Cardiac fibroblast (primary cell): ENCODE results near the gene MBOAT2.
"Not testable (repeated sequence)": the region's sequence is repeated elsewhere in the genome, so short reads cannot be mapped to it uniquely, and the experiment has no call there.

Source experiments
- DNase-seq, 2 donors: peaks; one replicate each; pipeline versions ENCODE4 v3.0.0 to v3.0.0-alpha.2; 2010; ENCODE audit warnings: low read depth in 2 of 2
- H3K4me3 ChIP-seq, 2 donors: replicated peaks in 1 of 2; 1 replicate in 1 of 2; 2 replicates in 1 of 2; pipeline ENCODE4 v1.5.1; 2011; ENCODE audit warnings: low read depth in 2 of 2, low read length in 2 of 2, mild to moderate bottlenecking in 2 of 2, moderate library complexity in 1 of 2
- TF ChIP-seq, protein P1 (sequence below): IDR thresholded peaks from one replicate; pipeline ENCODE4 v1.5.1; 2011; ENCODE audit warnings: low read depth, mild to moderate bottlenecking, low read length, inconsistent platforms

Gene MBOAT2, protein sequence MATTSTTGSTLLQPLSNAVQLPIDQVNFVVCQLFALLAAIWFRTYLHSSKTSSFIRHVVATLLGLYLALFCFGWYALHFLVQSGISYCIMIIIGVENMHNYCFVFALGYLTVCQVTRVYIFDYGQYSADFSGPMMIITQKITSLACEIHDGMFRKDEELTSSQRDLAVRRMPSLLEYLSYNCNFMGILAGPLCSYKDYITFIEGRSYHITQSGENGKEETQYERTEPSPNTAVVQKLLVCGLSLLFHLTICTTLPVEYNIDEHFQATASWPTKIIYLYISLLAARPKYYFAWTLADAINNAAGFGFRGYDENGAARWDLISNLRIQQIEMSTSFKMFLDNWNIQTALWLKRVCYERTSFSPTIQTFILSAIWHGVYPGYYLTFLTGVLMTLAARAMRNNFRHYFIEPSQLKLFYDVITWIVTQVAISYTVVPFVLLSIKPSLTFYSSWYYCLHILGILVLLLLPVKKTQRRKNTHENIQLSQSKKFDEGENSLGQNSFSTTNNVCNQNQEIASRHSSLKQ

DNA sequence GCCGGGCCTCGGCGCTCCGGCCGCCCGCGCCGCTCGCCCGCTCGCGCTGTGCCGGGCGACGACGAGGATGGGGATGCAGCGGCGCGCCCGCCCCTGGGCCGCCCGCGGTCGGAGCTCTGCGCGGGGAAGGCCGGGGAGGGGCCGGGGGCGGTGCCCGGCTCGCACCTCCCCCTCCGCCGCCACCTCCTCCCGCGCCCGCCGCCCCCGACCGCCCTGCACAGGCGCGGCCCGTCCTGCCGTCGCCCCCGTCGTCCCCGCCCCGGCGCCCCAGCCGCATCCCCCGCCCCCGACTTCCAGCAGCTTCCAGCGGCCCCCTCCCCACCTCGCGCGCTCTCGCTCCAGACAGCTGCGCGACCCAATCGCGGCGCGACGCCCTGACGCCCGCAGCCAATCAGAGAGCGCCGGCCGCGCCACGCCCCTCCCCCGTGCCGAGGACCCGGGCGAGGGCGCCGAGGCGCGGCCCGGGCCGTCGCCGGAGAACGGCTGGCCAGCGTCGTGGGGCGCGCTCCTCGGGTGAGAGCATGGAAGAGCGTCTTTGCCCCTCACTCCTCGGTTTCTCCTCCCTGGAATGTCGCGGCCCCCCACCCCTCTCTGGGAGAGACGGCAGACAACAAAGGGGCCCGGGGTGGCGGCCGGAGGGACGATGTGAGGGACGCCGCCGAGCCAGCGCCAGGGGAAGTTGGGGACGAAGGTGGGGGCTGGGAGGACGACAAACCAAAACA, at the start of gene MBOAT2:
Gene MBOAT2 (minus strand): TSS at position 69 of the 722 bp plus-strand sequence. CDS start 70 bp downstream, outside the sequence.
- peak within 1 kb of the TSS; percentile 79 to 80 for H3K4me3 ChIP-seq
- DNase-seq, result peak; percentile 88 to 97

DNA sequence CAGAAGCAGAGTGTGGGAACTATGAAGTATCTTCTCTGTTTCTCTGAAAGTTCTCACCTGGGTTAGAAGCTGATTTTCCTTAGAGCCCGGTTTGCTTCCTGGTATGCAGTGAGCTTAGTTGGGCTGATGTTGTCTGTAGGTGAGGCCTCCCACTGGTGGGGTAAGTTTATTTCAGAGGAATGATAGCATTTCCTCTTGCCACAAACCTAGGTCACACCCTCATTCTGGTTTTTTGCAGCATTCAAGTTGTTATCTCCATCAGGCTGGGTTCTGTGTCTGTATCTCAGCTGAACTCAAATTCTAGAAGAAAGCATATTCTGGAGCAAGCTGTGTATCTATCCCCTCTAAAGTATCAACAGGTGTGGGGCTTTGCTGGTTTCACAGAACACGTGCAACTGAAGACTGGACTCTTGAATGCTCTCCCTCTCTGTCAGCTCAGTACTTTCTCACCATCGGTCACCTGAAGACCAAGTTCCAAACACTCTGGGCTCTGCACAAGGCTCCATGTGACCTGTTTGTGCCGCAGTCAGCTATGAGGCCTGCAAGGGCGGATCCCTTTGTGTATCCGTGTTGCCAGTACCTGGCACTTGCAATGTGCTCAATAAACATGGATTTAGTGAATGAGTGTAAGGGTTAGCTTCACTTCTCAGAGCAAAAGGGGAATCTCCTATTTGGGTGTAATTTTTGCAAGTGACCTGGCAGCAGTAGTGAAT, 49.5 kb upstream of the MBOAT2 start:
- TF ChIP-seq, protein P1, sequence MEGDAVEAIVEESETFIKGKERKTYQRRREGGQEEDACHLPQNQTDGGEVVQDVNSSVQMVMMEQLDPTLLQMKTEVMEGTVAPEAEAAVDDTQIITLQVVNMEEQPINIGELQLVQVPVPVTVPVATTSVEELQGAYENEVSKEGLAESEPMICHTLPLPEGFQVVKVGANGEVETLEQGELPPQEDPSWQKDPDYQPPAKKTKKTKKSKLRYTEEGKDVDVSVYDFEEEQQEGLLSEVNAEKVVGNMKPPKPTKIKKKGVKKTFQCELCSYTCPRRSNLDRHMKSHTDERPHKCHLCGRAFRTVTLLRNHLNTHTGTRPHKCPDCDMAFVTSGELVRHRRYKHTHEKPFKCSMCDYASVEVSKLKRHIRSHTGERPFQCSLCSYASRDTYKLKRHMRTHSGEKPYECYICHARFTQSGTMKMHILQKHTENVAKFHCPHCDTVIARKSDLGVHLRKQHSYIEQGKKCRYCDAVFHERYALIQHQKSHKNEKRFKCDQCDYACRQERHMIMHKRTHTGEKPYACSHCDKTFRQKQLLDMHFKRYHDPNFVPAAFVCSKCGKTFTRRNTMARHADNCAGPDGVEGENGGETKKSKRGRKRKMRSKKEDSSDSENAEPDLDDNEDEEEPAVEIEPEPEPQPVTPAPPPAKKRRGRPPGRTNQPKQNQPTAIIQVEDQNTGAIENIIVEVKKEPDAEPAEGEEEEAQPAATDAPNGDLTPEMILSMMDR, result no peak
- no peak for DNase-seq
- H3K4me3 ChIP-seq, result no peak overlapping the region

More for the DNA sequence above, at the start of gene MBOAT2:
- TF ChIP-seq, protein P1, result no peak

DNA sequence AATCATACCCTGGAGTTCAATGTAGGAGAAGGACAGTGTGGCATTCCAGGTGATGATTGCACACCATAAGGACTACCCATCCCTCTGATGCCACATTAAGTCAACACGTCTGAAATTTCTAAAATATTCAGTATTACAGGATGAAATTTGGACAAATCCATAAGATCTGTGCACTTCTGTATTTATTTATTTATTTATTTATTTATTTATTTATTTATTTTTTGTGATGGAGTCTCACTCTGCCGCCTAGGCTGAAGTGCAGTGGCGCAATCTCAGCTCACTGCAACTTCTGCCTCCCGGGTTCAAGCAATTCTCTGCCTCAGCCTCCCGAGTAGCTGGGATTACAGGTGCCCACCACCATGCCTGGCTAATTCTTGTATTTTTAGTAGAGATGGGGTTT, 48.0 kb upstream of the MBOAT2 start:
- not testable (repeated sequence) for H3K4me3 ChIP-seq, DNase-seq

DNA sequence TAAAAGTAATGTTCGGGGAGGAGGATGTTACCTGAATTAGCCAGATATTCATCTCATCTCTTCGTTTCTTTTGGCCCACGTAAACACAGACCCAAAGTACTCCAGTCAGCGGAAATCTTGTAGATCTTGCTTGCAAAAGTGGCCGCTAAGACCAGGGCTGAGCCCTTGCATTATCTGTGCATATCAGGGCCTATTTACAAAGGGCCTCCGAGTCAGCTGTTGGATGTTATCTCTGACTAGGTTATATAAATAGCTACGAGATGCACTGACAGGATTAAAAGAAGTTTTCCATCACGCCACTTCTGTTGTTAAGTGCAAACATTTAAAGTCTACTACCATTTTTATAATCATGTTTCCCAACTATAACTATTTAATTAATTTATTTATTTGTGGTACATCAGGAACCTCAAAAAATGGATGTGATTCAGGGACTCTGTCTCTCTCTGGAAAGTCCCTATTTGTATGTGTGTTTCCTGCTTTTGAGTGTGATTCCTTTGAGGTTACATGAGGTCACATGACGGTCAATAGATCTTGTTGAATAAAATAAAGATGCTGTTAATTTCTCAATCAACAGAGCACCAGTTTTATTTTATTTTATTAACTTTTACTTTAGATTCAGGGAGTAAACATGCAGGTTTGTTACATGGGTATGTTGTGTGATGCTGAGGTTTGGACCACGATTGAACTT, 46.8 kb upstream of the MBOAT2 start:
- TF ChIP-seq, protein P1, result no peak
- DNase-seq, result no peak
- H3K4me3 ChIP-seq, result no peak overlapping the region

DNA sequence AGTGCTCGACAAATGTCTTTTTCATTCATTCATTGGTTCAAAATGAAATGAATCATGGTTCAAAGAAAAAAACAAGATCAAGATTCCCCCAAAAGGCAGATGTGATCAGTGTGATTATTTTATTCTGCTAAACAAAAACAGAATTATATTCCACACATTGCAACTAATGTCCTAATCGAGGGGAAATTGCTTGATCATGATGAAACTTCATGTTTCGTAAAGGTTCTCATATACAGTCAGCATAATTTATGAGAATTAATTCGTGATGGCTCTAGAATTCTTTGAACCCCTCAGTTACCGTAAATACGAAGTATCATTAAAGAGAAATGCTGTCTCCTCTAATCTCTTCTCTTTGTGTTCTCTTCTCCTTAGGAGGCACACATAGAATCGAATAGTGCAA, 42.1 kb upstream of the MBOAT2 start:
- no peak overlapping the region for H3K4me3 ChIP-seq
- DNase-seq, result no peak
- TF ChIP-seq, protein P1, result no peak

DNA sequence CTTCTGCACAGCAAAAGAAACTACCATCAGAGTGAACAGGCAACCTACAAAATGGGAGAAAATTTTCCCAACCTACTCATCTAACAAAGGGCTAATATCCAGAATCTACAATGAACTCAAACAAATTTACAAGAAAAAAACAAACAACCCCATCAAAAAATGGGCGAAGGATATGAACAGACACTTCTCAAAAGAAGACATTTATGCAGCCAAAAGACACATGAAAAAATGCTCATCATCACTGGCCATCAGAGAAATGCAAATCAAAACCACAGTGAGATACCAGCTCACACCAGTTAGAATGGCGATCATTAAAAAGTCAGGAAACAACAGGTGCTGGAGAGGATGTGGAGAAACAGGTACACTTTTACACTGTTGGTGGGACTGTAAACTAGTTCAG, 40.0 kb upstream of the MBOAT2 start:
- H3K4me3 ChIP-seq, DNase-seq: not testable (repeated sequence)

DNA sequence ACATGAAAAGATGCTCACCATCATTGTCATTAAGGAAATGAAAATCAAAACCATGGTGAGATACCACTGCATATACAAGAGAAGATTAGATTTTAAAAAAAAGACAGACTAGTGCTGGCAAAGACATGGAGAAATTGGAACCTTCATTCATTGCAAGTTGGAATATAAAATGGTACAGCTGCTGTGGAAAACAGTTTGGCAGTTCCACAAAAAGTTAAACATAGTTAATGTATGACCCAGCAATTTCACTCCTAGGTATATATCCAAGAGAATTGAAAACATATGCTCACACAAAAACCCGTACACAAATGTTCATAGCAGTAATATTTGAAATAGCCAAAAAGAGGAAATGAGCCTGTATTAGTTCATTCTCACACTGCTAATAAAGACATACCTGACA, 33.7 kb upstream of the MBOAT2 start:
- H3K4me3 ChIP-seq, result no peak overlapping the region
- no peak for DNase-seq
- TF ChIP-seq, protein P1, result no peak
